Occipital lobe (tissue), 2 donors: ENCODE results near the gene BCL2. TPM values are rescaled to one million over a fixed set of nuclear protein-coding genes. Genes with fewer than 3 reads are reported as not detected.

Source experiments
- DNase-seq: peaks from one replicate; lab custom pipeline; 2025; lab: John Stamatoyannopoulos, UW
- total RNA-seq: library from RNA; depleted of rRNA; stranded (reverse); fragments of >200 nt; gene quantifications from one replicate; pipeline ENCODE4 v1.2.3, GENCODE V29; 2014

Gene BCL2
- total RNA-seq, 1 donor from 2014 or later = 30.6 TPM

DNA sequence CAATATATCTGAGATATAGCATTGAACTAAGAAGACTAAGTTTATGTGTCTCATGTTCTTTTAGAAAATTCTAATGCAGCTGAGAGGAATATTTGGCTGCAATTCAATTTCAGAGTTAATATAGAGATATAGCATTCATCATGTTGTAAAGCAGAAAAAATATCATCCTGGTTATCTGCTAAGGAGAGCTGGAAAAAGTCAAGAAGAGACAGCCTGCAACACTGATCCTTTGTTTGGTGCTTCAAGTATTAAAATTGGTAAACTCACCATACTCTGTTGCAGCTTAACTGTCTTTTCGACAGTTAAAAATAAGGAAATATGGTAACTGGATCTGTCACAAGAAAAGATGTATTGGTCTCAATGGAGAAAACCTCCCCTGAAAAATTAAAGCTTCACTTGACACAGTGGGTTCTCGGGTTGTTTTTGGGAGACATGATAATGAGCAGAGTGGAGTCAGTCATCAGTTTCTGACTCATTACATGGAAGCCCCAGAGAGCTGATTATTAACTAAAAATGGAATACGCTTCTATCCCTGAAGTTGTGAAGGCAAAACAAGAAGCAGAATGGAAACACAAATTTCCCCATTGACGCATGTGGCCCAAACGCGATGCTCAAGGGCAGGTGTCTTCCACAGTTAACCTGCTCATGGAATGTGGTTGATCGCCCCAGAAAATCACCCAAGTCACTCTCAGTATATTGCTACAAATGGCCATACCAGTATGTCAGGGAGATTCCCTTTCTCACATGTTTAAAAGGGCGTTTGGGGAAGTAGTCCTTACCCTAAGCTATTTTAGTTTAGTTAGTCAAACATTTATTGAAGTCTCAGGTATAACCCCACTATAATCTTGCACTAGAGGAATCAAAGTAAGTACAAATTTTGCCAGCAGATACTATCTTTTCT is 8.2 kb downstream of the BCL2 start:
- no peak for DNase-seq

DNA sequence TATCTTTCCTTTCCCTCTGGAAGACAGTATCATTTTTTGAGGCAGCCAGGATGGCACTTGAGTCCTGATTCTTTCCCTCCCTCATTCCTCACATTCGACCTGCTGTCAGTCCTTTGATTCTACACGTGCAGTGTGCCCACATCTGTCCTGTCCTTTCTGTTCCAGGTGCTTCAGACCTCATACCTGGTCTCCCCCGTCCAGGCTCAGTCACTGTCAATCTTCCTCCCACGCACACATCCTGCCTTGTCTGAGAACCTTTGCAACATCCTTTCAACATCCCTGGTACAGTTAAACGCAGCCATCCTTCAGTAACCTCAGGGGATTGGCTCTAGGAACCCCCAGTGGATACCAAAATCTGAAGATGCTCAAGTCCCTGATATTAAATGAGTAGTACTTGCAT is 10.1 kb downstream of the BCL2 start:
- DNase-seq = no peak

DNA sequence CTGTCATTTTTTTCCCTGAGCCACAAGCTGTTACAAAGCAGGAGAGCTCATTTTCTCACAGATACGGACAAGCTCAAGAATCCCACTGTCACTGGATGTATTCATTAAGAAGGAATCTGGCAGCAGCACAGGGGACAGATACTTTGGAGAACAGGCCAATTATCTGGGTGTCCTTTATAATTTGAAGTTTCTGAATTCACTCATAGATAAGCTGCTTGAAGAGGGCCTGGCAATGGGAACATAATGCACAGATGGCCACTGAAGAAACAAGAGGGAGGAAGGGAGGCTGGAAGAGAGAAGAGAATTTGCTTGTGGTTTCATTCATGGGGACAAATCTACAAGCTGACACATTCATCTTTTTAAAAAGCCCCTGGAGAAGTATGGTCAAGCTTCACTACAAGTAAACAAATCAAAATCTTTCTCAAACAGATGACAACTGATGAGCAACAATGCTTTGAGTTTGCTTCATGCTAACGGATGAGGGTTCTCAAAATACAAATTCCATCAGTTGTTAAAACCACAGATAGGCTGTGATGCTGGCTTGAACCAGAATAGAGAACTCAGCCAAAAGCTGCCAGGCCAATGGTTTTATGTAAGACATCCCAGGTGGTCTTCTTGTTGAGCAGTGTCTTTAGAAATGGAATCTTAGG is 11.9 kb downstream of the BCL2 start:
- no peak for DNase-seq

DNA sequence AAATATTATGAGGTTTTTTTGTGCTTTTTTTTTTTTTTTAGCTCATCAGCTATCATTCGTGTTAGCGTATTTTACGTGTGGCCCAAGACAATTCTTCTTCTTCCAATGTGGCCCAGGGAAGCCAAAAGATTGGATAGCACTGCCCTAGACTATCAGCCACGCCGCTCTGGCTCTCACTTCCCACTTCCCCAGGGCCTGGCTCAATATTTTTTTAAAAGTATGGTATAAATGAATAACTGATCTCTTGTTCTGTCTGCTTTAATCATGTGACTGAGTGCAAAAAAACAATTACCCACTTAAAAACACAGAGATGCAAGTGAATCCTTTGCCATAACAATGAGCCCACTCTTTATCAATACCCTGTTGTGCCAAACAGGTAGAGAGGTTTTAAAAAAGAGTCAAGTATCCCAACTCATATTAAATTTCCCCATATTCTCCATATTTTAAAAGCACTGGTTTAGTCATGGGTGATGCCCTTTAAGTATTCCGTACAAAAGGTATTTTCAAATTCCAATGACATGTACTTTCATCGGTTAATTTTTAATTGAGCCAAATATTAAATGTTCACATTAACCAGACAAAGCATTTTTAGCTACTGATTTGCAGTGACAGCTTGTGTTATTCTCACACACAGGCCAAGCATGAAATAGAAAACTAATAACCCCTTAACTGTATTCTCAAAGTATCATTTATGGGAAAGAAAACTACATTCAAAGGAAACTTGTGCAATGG is 12.6 kb downstream of the BCL2 start:
- DNase-seq = no peak

DNA sequence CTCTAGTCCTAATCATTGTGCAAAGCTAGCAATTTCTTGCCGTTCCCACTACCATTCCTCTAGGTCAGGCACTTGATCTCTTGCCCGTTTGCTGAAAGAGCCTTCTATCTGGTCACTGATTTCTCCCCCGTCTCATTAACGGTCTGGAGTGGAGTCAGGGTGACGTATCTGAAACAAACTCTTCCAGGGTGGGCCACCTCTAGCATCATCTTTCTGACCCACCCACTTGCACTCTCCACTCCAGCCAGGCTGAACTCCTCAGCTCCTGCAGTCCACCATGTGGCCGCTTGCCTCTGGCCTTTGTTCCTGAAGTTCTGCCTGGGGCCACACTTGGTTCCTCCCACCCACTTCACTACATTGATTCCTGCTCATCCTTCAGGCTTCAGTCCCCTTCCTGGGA is 13.3 kb downstream of the BCL2 start:
- DNase-seq = no peak

DNA sequence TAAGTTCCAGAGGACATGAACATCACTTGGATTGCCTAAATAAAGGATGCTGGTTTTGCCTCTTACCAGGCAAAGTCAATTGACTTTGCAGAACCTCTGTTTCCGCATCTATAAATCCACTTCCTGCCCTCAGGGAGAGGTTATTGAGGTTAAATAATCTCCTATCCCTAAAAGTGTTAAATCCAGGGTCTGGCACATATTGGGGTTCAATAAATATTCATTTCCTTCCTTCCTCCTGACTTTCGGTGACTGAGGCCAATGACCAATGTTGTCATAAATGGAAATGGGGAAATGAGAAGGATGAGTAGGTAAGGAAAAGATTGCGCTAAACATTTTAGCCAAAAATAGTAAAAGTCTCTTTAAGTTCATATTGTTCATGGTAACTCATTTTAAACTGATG is 16.0 kb downstream of the BCL2 start:
- DNase-seq = no peak

DNA sequence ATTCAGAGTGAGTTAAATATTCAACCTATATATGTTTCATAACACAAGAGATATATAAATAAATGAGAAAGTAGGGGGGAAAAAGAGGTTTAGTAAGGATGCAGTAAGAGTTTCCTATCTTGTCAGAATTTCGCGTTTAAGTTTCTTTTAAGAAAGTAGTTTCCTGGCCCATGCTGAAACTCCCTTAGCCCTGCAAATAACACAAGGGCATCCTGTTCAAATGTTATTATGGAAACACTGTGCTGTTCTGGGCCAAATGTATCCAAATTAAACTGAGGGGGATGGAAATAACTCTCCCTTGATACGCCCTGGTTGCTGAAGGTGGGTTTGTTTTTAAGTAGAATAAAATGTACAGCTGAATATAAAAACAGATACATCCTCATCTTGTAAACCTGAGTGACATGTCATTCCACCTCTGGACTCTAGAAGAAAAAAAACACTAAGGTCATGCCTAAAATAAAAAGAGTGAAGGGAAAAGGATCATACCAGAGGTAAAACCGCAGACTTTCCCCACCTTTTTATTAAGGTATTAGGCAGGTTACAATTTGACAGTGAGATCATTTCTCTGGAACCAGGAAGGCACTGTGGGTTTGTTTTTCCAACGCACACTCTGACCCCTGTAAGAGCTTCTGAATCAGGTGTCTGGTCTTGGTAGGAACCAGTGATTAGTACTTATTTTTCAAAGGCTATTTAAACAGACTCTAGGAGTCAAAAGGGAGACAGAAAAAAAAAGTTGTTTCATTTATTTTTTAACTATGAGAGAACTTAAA is 16.7 kb downstream of the BCL2 start:
- no peak for DNase-seq

DNA sequence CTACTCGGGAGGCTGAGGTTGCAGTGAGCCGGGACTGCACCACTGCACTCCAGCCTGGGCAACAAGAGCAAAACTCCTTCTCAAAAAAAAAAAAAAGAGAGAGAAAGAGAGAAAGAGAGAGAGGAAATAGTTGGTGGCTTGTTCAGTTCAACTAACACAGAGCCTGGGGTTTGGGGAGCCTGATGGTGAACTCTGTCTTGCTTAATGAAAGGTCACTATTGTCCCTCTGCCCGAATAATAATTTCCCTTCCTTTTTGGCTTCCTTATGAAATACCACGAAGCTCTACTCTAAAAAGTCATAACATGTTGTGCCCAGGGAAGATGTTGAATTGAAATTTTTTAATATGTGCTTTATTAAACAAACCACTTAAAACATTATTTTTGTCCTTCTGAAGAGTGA is 17.3 kb downstream of the BCL2 start:
- no peak for DNase-seq

DNA sequence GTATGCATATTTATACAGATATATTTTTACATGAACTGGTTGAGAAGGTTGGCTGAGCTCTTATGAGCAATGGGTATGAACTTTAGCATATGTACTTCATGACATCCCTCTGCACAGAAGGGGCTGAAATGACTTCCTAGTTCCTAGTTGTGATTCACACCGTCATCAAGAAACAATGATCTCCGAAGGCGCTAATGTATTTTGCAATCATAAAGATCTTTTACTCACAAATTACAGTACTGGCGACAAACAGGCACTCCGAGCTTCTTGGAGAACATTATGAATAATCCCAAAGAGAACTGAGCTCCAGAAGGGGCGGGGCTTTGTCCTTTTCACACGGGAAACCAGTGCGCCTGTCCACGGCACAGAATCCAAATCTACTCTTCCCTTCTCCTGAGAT is 18.1 kb downstream of the BCL2 start:
- no peak for DNase-seq

DNA sequence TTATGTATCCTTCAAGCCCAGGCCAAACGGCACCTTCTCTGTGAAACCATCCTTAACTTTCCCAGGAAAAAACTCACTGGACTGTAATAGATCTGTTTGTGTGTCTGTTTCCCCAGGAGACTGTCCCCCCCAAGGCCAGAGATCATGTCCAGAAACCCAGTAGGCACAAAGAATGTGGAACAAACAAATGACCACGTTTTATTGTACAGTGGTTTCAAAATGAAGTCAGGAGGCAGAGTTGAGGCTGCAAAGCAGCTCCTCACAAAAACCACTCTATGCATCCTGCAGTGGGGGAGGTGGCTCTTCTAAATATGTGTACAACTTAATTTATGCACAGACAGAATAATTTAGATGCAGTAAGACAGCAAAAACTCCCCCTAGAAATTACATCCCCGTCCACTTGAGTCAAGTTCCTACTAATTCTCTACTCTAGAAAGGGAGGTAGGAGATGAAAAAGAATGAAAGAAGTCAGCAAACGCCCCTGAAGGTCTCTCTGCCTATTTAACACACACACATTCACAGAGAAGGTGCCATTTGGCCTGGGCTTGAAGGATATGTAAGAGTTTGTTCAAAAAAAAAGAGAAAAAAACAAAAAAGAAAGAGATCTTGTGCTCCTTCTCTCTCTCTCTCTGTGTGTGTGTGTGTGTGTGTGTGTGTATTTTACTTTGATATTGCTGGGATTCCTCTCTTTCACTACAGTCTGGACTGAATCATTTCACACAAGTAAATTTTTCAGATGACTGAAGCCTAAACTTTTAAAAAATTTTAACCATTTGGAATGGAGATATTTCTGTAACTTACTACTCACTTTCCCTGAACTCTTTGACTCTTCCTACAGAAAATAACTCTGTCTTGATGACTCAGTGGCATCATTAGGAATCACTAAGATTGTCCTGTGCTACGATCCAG is 19.5 kb downstream of the BCL2 start:
- DNase-seq = no peak

DNA sequence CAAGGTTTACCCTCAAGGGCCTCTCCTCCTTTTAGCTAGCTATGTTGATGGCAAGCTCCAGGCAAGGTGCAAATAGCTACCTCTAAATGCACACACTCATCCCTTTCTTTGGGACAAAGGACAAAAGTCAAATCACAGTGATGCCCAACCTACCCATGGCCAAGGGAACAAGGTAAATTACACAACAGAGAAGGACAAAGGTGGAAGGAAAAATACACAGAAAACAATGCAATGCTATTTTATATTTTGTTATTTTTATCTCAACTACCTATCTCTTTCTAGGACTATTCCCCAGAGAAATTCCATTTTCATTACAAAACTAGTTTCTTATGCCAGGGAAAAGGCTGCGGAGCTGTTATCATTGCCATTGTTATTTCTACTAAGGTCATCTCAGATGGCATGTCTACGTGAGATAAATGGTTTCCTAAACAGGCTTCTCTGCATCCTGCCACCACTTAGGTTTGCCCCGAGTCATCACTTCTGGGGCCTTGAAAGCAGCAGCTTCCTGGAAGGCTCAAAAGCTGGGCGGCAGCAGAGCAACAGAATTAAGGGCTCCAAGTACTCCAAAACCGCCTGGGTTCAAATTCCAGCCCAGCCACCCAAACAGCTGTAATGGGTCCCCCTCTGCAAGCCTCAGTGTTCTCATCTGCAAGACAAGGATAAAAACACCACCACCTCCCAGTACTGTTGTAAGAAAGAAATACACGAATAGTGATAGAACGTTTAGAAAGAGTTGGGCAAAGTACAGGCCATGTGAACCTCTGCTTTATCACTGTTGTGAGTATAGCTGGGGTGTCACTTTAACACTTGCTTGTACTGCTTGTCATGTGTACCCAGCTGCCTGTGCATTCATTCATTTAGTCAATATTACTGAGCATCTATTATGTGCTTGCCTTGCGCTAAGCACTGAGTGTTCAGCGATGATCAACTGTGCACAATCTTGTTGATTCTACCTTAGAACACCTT is 20.9 kb downstream of the BCL2 start:
- DNase-seq = no peak

DNA sequence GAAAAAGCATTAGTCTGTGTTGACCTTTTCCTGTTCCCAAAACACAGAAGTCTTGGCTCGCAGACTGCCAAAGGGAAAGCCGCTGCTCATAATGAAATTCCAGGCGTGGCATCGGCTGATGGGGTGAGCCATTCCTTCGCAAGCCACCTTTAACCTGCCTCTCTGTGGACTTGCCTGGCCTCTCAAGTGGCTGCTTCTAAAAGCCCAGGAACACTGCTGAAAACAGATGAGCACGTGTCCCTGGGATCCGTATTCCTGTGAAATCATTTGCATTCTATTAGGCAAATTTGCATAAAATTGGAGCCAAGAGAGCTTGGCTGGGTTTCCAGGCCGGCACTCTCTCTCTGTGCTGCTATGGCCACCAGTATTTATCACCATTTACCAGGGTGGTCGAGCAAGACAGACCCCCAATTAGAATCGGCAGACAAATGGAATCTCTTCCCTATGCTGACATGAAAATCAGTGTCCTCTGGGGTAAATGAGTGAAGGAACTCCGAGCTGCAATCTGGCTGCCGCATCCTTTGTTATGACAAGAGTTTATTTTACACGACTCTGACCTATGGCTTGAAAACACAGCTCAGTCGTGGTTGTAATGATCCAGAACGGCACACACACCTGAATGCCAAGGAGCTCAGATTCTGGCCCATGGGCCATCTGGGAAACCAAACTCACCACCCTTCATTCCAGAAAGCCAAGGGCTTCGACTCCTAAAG is 21.7 kb downstream of the BCL2 start:
- DNase-seq = no peak

DNA sequence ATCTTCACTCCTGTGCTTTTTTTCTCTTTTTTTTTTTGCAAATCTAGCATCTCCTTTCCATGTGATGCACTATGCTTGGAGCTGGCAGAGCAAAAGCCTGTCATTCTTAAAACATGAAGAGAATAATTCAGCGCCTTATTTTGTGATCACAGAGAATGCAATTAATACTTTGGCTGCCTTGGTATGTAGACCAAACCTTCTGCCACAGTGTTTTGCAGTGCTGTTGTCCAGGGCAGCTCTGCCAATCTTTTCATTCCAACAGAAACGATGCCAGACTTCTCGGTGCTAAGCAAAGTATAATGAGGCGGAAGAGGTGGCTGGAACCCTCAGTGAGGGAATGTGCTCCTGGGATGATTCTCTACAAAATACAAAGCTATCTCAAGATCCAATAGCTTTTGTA is 25.6 kb downstream of the BCL2 start:
- DNase-seq = peak; percentile 23

DNA sequence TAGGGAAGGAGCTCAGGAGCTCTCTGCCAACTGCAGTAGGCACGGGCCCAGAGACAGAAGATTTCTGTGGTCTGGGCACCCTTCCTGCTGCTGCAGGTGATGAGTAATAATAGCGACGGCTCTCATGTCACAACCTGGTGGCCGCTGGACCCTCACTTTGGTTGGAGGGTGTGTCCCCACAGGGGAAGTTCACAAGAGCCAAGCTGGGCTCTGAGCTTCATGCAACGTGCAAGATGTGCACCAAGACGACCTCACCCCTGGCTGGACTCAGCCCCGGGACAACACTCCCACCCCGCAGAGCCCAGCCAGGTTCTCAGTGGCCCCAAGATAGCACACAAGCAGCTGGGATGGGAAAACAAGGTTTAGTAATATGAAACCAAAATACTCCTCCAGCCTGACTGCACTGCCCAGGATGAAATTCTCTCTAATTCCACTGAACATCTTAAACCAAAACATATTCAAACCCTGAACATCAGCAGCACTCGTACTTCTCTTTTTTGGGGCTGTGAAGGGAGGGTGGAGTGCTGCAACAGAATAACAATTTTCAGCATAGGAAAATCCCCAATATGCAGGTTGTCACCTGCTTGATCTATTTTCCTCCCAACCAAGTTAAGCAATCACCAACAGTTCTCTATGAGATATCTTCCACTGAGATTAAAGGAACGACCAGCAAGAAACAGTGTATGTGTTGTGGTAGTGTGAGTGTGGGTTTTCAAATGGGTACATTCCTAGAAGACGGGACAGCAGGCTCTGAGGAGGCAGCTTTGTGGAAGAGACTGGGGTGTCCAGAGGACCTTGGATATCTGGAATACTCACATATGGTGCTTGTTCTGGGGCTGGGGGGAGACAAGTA is 26.5 kb downstream of the BCL2 start:
- no peak for DNase-seq

DNA sequence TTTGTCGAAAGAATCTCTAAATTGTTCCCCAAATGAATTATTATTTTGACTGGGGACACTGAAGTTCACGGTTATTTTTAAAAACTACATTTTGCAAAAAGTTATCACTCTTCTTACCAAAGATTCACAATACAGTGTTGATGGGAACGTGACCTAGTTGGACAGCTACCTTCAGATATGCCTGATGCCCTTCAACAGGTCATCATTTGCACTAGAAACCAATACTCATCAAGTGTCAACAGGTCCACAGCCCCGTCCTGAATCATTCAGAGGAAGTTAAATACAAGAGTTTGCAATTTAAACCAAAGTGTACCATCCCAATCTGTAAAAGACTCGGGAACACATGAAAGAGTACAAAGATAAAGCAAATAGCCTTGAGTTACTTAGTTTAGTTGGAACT is 28.3 kb downstream of the BCL2 start:
- no peak for DNase-seq

DNA sequence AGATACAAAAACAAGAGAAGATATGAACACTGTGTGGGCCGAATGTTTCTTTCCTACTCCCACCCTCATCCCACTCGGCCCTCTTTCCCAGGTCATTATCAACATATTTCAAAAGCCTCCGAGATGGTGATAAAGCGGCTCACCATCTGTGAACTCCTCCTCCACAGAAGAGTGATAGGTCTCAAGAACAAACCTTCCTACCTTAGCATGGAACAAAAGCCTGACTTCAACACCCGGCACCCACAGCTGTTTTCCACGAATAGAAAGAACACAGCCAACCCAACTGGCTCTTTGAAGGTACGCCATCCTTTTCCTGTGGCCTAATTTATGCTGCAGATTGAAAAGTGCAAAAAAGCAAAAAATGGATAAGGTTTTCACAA is 28.8 kb downstream of the BCL2 start:
- DNase-seq = peak; percentile 27

DNA sequence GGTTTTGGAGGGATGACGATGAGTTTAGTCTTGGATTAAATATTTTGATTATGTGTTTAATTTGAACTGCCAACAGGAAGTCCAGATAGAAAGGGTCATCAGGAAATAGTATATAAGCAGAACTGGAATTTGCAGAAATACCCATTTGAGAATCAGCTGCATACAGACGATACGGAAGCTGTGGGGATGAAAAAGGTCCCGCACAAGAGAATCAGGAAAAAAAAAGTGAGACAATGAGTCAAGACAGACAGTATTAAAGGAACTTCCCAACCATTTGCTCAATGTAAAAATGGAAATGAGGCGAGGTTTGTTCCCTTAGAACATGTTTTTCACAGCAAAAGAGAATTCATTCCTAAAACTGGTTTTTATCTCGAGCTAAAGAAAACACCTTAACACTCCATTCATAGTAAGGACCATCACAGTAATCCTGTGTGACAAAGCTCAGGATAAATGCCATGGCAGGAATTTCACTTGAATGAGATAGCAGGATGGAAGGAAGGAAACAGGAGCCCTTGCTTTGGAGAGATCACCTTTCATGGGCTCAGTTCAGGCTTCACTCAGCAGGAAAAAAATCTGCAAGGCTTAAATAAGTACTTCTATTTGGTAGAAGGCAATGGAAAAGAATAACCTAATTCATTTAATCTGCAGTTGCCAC is 29.3 kb downstream of the BCL2 start:
- no peak for DNase-seq
